RKO (cell line): ENCODE data around the gene PARK7.
"Not testable (repeated sequence)": the region's sequence is repeated elsewhere in the genome, so short reads cannot be mapped to it uniquely, and the experiment has no call there.

Experiments used
- DNase-seq: peaks from one replicate; pipeline ENCODE4 v3.0.0-alpha.2; 2016; ENCODE audit warnings: low spot score

PARK7 gene

GRCh38 chr1:7961216-7962013 lies at the start of gene PARK7:
Gene PARK7, plus strand, starts transcription at chr1:7961711. Its CDS starts 1,075 bp downstream, at chr1:7962786.
- DNase-seq, result peak; percentile 99

GRCh38 chr1:7912145-7912544 lies 49.4 kb upstream of the PARK7 start:
- DNase-seq, result no peak

GRCh38 chr1:7912743-7913557 lies 48.6 kb upstream of the PARK7 start:
- peak; percentile 52 for DNase-seq

- DNase-seq, result no peak
Measured at GRCh38 chr1:7915826-7916500, 45.5 kb upstream of the PARK7 start.

GRCh38 chr1:7916501-7916830 lies 45.0 kb upstream of the PARK7 start:
- no peak for DNase-seq

GRCh38 chr1:7917971-7918370 lies 43.5 kb upstream of the PARK7 start:
- not testable (repeated sequence) for DNase-seq

- no peak for DNase-seq
Measured at GRCh38 chr1:7919880-7920279, 41.6 kb upstream of the PARK7 start.

GRCh38 chr1:7921796-7922195 lies 39.7 kb upstream of the PARK7 start:
- DNase-seq, result no peak

- DNase-seq, result no peak
Measured at GRCh38 chr1:7922301-7922700, 39.2 kb upstream of the PARK7 start.

GRCh38 chr1:7927061-7927460 lies 34.5 kb upstream of the PARK7 start:
- not testable (repeated sequence) for DNase-seq

- DNase-seq, result no peak
Measured at GRCh38 chr1:7928247-7928646, 33.3 kb upstream of the PARK7 start.

- DNase-seq, result no peak
Measured at GRCh38 chr1:7929637-7930036, 31.9 kb upstream of the PARK7 start.

- no peak for DNase-seq
Measured at GRCh38 chr1:7930645-7931445, 30.7 kb upstream of the PARK7 start.

GRCh38 chr1:7931446-7931812 lies 30.1 kb upstream of the PARK7 start:
- DNase-seq, result no peak

- no peak for DNase-seq
Measured at GRCh38 chr1:7932524-7933138, 28.9 kb upstream of the PARK7 start.

- no peak for DNase-seq
Measured at GRCh38 chr1:7938070-7938469, 23.4 kb upstream of the PARK7 start.

GRCh38 chr1:7940034-7940433 lies 21.5 kb upstream of the PARK7 start:
- DNase-seq, result no peak

GRCh38 chr1:7940745-7941436 lies 20.6 kb upstream of the PARK7 start, which contains the start of gene TNFRSF9:
Gene TNFRSF9, minus strand, starts transcription at chr1:7940839. Its CDS starts 845 bp downstream, at chr1:7939994.
- no peak for DNase-seq

- no peak for DNase-seq
Measured at GRCh38 chr1:7941437-7941793, 20.1 kb upstream of the PARK7 start.

- no peak for DNase-seq
Measured at GRCh38 chr1:7942214-7942921, 19.1 kb upstream of the PARK7 start.
